ENCODE results near the gene NOTUM.

DNA sequence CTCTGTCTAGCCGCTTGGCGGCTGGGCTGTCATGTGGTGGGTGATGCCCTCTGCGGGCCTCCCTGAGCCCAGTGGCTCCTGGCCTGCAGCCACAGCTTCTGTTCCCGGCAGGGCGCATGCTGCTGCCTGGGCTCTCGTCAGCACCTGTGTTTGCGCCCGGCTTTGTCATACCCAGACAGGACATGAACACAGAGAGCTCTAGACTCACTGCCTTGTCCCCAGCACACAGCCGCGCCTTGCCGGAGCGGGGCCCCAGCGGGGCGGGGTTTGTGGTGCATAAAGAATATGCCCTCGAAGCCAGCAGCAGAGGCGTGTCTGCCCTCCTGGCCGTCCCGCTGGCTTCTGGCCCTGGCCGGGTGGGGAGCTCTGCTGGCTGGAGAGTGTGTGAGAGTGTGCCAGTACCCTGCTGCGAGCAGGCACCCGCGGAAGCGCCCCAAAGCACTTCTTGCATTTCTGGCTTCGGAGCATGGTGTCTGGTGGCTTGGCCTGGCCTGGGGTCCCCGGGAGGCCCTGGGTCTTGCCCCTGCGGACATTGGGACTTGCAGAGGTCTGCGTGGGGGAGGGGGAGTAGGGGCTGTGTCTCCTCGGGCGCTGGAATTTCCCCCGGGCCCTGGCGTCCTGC, 30.8 kb upstream of the NOTUM start:
- no peak for TF ChIP-seq POLR2AphosphoS5 (IDR thresholded peaks at IDR 0.05; ENCODE audit: low read depth, low read length)
- no peak for TF ChIP-seq TAF1 (IDR thresholded peaks at IDR 0.05; ENCODE audit: low read depth, low read length)

Measured in GM12891 (cell line).